GM21367 (cell line): ENCODE results near the gene RASA3.

Experiments
- ATAC-seq: cut with Tn5 transposase; IDR thresholded peaks from one replicate; pipeline ENCODE4 v1.9.1; 2021; ENCODE audit not compliant: unreplicated experiment

RASA3 gene

DNA sequence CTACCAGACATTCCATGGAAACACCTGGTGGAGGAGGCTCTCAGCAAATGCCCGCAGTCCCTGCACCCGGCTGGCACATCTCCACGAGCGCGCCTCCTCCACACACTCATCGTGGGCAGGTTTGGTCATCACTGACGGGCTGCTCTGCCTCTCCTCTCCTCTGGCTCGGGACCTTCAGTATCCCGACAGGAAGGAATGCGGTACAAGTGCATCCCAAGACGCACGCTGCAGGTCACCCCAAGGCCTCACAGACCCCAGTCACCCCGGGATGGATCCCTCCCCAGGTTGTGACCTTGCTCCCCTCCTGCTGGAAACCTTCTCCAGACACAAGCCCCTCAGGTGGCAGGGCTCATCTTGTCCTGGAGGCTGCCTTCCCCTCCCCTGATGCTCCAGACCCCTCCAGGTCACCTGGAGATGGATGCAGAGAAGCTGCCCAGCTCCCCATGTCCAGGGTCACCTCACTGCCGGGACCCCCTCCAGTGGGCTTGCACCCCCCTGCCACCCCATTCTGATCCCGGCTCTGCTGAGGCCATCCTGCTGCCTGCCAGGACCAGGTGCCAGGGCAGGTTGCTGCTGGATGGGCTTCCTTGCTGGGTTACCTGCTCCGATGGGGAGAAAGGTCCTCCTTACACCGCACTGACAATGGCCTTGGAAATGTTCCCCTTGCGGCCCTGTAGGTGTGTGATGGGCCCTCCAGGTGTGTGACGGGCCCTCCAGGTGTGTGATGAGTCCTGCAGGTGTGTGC is 188.4 kb downstream of the RASA3 start:
- no peak for ATAC-seq

DNA sequence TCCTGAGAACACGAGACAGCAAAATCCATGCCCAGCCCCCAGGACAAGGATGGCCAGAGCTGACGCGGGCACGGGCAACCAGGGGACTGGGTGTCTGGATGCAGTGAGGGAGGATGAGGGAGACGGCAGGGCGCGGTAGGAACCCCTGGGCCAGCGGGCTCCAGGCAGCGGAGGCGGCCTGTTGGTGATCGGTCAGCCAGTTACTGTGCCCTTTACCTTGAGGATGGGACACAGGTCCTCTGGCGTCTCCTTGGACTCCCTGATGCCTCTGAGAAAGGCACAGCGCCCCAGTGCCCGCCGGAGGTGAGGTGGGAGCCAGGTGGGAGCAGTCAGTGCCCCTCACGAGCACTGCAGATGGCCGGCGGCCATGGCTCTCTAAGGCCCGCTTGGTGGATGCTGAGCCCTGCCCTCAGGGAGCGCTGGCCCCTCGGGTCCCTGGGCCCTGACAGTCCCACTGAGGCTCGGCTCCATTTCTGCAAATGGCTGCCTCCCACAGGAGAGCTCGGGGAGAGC is 189.8 kb downstream of the RASA3 start:
- ATAC-seq, result no peak

DNA sequence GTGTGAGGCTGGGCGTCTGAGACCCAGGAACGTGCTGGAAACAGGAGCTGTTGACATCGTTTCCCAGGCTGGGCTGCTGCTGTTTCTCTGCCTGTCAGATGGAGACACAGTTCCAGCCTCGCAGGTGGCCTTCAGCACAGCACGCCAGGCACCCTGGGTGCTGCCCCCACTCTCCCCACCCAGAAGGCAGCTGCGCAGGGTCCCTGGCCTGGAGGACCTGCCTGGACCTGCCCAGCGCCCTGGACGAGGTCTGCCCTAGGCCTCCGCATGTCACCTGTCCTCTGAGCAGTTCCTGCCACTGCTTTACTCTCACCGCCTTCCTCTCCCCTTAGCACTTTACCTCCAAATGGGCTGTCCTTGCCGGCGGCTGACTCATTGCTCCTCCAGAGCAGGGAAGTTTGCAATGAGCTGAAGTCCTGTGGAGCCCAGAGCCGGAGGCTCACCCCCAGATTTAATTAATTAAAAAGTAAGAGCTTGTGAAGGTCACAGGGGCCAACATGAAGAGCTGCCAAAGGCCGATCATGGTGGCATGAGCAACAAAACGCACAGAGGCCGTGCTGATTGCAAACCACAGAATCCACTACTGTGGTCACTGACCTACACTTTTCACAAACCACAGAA is 190.7 kb downstream of the RASA3 start:
- no peak for ATAC-seq

DNA sequence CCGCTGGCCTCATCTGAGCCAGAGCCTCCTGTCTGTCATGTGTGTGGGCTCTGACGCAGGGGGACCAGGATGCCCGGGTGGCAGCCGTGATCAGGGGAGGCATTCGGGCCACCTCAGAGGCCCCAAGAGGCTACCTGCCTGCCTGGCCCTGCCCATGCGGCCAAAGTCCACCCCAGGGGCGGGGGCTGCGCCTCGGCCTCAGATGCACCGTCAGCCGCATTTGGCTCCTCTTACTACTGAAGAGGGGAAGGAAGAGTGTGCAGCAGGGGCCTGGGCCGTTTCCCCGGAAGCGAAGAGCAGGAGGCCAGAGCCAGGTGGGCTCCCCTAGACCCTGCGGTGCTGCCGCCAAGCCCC is 192.5 kb downstream of the RASA3 start:
- ATAC-seq, result no peak

DNA sequence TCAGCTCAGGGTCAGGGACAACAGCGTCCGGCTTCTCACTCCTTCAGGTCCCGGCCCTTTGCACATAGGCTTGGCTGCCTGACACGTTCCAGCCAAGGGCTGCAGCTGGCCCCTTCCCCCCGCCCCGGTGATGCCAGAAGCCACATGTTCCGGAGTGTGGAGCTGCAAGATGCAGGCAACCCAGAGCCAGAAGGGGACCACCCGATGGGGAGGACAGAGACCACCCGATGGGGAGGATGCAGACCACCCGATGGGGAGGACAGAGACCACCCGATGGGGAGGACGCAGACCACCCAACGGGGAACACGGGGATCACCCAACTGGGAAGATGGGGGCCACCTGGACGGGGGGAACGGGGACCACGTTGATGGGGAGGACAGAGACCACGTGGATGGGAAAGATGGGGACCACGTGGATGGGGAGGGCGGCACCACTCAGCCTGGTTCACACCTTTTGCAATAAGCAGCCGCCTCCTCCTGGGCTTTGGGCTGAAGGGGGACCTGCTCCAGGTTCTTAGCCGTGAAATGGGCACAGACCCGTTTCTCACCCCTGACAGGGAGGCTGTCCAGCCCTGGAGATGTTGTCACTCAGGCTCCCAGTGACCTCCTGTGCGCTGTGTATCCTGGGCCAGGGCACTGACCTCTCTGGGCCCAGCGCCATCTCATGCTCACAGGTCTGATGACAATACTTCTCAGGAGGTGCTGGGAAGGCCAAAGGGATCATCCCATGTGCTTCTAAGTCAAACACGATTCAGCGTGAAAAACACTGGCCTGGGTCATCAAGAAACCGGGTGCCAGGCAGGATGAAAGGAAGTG is 193.1 kb downstream of the RASA3 start:
- no peak for ATAC-seq

DNA sequence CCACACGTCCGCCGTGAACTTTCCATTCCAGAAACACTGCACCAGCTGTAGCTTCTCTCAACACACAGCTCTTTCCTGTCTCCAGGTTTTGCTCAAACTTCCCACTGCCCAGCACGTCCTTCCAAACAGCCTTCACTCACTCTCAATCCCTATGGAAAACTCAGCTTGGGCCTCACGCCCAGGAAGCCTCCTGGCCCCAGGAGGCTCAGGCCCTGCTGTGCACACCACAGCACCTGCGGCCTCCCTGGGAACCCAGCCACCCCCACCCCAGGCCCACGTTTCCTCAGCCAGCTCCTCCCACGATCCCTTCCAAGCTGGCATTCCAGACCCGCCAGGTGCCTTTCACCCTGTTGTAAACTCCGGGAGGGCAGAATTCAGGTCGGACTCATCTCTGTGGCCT is 193.7 kb downstream of the RASA3 start:
- ATAC-seq, result no peak

DNA sequence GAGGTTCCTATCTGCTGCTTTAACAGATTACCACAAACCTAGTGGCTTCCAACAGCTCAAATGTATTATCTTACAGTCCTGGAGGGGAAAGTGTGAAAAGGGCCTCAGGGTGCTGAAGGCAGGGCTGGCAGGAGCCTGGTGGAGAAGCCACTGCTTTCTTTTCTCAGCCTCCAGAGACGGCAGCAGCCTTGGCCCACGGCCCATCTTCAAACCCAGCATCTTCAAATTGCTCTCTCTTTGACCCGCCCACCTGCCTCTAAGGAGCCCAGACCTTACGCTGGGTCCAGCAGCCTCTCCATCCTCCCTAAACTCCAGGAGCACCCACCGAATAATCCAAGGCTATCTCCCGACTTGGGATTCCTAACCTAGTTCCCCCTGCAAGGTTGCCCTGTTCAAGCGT is 194.2 kb downstream of the RASA3 start:
- ATAC-seq, result no peak

DNA sequence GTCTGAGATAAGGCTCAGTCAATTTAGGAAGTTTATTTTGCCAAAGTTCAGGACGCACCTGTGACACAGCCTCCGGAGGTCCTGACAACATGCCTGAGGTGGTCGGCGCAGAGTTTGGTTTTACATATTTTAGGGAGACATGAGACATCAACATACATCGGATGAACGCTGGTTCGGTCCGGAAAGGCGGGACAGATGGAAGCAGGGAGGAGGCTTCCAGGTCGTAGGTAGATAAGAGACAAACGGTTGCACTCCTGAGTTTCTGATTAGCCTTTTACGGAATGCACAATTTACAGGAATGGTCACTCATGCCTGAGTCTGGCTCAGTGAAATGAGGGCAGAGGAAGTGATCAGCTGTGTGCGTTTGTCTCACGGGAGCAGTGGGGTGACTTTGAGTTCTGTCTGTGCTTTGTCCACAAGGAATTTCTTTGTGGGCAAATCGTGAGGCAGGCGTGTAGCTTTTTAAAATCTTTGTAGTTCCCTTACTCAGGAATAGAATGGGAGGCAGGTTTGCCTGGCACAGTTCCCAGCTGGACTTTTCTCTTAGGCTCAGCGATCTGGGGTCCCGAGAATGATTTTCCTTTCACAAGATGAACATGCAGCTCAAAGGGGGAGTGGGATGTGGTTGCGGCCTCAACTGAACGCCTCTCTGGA is 194.8 kb downstream of the RASA3 start:
- no peak for ATAC-seq

DNA sequence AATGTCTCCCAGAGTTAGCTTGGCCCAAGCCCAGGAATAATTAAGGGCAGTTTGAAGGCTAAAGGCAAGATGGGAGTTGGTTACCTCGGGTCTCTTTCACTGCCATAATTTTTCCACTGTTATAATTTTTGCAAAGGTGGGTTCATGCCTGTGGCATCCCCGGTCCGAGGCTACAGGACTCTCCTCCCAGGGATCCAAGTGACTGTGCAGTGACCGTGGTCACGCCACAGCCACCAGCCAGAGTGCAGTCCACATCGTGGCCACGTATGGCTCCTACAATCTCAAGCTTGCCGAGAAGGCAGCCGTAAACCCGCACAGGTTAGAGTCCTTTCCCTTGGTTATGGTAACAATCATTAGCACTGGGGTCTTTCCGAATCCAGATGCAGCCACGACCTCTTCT is 195.3 kb downstream of the RASA3 start:
- no peak for ATAC-seq

DNA sequence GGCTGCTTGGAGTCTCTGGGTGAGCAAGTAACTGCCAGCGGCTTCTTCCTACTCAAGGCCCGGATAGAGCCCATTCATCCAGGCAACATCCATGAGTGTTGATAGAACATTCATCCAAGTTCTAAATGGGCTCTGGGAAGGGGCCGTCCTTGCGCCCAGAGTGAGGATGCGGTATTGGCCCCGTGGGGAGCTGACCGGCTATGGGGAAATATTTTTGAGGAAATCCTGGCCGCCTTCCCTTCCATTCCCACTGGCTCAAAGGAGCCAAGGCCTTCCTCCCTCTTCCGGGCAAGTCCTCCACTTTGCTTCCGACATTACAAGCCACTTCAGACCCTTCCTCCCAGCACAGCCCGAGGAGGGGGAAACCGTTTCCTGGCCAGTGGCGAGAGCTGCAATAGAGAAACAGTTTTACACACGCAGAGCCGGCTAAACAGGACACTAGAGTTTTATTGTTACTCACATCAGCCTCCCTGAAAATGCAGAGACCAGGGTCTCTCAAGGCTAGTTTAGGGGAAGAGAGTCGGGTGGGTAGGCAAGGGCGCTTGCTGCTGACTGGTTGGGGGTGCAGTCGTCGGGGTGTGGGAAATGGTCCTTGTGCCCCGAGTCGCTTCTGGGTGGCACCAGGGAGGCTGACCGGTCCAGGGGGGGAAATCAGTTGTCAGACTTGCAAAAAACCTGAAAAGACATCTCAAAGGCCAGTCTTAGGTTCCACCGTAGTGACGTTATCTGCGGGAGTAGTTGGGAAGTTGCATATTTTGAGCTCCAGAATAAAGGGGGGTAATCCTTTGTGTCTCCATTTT is 196.1 kb downstream of the RASA3 start:
- no peak for ATAC-seq

DNA sequence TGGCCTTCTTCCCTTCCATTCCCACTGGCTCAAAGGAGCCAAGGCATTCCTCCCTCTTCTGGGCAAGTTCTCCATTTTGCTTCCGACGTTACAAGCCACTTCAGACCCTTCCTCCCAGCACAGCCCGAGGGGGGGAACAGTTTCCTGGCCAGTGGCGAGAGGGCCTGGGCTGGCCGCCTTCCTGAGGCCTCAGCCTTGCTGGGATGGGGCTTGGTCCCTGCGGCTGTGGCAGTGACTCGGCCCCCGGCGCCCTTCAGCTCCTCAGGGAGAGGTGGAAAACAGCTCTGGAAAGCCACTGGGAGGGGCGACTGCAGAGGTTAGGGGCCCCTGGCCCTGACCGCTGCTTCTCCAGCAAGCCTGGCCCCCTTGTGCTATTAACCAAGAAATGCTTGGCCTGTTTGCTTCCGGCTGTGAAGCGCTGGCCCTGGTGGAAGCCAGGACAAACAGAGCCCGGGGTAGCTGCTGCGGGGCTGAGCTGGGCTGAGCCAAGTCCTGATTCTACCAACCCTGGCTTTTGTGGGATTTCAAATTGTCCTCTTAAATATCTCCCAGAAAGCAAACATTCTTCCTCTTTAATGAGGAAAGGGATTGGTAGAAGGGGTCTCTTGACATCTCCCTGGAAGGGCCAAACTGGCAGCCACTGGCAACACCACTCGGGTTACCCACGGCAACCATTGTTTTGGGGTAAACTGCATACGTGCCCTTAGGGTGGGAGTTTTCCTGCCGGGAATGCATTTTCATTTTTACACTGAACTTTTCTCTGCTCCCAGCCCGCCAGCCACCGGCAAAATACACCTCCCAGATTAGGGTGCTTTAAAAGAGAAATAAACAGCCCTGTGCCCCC is 197.2 kb downstream of the RASA3 start:
- ATAC-seq, result no peak

DNA sequence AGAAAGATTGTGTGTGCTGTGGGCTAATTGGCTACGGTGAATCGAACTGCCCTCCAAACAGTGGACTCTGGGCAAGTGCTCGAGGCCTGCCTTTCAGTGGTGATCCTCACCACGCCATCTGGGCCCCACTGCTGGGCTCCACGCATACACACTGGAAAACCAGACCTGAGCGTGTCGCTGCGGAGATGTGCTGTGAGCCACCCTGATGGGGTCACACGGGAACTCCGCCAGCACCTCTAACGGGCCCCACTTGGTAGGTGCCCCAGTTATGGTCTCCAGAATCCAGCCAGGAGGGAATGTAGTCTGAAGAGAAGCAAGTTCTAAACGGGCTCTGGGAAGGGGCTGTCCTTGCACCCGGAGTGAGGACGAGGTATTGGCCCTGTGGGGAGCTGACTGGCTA is 197.8 kb downstream of the RASA3 start:
- no peak for ATAC-seq

DNA sequence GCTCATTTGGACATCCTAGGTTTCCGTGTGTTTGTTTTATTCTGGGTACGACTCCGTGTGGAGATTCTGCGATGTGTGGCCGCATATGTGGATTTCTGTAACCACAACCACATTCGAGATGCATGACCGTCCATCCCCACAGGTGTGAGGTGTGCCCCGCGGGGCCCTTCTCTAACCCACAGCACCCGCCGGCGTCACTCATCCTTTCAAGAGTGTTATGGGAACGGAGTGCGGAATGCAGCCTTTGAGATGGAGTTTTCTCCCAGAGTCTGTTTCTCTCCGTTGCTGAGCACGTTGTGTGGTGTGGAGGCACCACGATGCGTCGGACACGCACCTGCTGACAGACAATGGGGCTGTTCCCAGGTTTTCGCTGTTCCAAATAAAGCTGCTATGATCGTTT is 198.5 kb downstream of the RASA3 start:
- no peak for ATAC-seq

DNA sequence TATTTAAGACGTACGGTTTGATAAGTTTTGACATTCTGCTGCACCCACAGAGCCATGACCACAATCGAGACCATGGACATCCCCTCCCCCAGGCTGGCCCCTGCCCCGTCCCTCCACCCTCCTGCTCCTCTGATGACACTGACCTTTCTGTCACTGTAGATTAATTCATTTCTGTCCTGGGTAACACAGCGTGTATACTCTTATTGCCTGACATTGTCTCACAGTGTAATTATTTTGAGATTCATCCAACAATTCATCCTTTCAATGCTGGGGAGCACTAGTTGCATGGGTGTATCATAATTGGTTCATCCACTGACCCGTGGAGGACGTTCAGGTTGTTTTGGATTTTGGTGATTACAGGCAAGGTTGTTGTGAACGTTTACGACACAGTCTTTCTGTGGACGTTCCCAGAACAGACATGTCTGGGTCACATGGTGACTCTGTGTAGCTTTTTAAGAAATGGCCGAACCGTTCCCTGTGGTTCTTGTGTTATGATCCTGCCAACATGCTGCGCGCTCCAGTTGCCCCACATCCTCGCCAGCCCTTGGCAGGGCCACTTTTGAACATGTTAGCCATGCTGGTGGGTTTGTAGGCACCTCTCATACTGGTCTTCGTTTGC is 200.5 kb downstream of the RASA3 start:
- ATAC-seq, result no peak

DNA sequence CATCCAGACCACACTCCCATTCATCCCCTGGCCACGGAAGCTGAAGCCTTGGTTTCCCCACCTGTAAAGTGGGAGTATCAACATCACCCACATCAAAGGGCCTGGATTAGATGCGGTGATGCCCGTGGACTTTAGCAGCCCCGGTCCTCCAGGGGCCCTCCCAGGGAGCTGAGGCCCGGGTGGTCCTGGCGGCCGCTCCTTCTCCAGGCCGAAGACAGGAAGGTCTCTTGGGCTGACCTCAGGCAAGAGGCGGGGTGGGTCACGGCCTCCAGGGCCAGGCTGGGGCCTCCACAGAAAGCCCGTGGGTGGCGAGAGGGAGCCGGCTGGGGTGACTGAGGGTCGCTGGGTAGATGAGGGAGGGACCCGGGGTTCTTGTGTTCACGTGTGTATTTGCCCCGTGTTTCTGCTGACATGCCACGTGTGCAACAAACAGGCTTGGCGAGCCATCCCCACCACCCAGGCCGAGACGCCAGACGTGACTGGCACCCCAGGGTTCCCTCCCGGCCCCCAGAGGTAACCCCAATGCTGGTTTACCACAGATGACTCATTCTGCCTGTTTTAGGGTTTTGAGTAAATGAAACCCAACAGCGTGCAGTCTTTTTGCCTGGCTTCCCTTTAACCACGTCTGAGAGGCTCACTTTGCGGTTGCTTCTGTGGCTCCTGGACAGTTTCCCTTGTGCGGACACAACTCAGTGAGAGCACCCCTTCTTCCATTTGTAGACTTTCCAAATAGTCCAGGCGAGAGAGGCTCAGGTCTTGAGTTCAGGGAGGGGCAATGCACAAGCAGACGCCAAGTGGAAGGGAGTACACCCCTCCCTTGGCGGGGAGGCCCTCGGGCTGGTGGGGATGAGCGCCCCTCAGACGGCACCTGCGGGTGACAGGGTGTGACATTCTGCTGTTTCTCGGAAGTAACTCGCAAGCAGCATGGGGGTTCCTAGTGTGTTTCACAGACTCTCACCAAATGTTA is 201.5 kb downstream of the RASA3 start:
- ATAC-seq, result no peak

DNA sequence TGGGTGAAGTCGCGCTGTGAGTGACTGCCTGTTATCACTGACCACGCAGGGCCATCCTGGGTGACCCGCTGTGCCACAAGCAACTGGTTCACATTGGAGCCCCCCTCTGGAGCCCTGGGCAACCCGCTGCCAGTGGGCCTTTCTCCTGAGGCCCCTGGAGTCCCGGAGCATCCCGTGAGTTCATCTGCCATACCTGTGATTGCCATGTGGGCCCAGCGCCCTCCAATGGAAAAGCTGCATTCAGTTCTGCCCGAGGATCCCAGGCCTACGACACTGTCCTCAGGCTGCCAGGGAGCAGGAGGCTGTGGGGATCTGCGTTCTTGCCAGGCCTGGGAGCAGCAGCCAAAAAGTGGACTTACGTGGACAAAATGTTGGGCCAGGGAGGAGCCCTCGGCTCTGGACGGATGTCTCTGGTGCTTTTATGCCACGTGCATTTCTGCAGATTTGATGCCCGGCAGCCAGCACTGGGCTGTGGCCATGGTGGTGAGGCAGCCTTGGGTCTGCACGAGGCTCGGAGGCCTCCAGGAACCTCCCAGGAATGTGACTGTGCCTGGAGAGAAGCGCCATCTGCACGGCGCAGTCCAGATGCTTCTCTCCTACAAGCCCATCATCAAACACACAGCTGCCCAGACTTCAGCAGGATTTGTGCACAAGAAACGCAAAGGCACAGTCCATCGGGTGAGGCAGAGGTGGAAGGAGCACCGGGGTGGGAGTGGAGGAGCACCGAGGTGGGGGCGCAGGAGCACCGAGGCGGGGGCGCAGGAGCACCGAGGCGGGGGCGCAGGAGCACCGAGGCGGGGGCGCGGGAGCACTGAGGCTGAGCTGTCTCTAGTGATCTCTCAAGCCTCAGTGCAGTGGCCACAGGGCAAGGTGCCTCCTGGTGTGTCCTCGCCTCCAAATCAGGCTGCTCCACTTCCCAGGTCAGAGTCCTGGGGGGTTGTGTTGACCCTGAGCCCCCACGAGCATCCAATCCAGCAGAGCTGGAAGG is 202.5 kb downstream of the RASA3 start:
- no peak for ATAC-seq
